Osteocyte (in vitro differentiated cells): Measurements from ENCODE around the gene SPAG7. TPM values are rescaled to one million over a fixed set of nuclear protein-coding genes. Genes with fewer than 3 reads are reported as not detected.

Experiments used
- DNase-seq: peaks from one replicate; pipeline ENCODE4 v3.0.0; 2021; ENCODE audit warnings: mixed read lengths; ENCODE audit not compliant: unreplicated experiment; ENCODE audit errors: extremely low spot score
- H3K27ac Mint-ChIP-seq: one replicate; pipeline ENCODE4 v1.8.0; 2021; ENCODE audit warnings: mild to moderate bottlenecking, mixed read lengths; ENCODE audit not compliant: unreplicated experiment
- H3K27me3 Mint-ChIP-seq: one replicate; pipeline ENCODE4 v1.8.0; 2021; ENCODE audit warnings: mixed read lengths; ENCODE audit not compliant: unreplicated experiment
- H3K36me3 Mint-ChIP-seq: one replicate; pipeline ENCODE4 v1.8.0; 2021; ENCODE audit warnings: mixed read lengths; ENCODE audit not compliant: unreplicated experiment
- H3K4me1 Mint-ChIP-seq: one replicate; pipeline ENCODE4 v1.8.0; 2021; ENCODE audit warnings: mixed read lengths; ENCODE audit not compliant: unreplicated experiment
- H3K4me3 Mint-ChIP-seq: one replicate; pipeline ENCODE4 v1.8.0; 2021; ENCODE audit warnings: mild to moderate bottlenecking, moderate library complexity, mixed read lengths; ENCODE audit not compliant: unreplicated experiment
- H3K9me3 Mint-ChIP-seq: one replicate; pipeline ENCODE4 v1.8.0; 2021; ENCODE audit warnings: mixed read lengths; ENCODE audit not compliant: unreplicated experiment
- long read RNA-seq: library from polyadenylated mRNA; unstranded; transcript quantifications from one replicate; pipeline ENCODE4 v2.0.0, GENCODE V29; 2021
- total RNA-seq: library from RNA; stranded (reverse); gene quantifications from 2 replicates; pipeline ENCODE4 v1.2.1, GENCODE V29; 2021
- TF ChIP-seq, protein P1 (sequence below): fragments of 200-600 bp; sonication (generic); IDR thresholded peaks from 2 replicates; pipeline ENCODE4 v1.5.0; 2021; ENCODE audit warnings: antibody characterized with exemption, mild to moderate bottlenecking, moderate library complexity

Gene SPAG7, protein sequence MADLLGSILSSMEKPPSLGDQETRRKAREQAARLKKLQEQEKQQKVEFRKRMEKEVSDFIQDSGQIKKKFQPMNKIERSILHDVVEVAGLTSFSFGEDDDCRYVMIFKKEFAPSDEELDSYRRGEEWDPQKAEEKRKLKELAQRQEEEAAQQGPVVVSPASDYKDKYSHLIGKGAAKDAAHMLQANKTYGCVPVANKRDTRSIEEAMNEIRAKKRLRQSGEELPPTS
- 90.8 and 92.9 TPM in 2 replicates for total RNA-seq
- long read RNA-seq, transcript SPAG7-201 (7 exons, 1,058 nt): major isoform, 91 of 122 reads
- long read RNA-seq, transcript SPAG7-207 (6 exons, 1,094 nt): minor isoform, 12 of 122 reads
- long read RNA-seq, partial matches to known transcripts: 3 of 122 reads
- long read RNA-seq, other reads (novel, unspliced or antisense): 16 of 122 reads

DNA sequence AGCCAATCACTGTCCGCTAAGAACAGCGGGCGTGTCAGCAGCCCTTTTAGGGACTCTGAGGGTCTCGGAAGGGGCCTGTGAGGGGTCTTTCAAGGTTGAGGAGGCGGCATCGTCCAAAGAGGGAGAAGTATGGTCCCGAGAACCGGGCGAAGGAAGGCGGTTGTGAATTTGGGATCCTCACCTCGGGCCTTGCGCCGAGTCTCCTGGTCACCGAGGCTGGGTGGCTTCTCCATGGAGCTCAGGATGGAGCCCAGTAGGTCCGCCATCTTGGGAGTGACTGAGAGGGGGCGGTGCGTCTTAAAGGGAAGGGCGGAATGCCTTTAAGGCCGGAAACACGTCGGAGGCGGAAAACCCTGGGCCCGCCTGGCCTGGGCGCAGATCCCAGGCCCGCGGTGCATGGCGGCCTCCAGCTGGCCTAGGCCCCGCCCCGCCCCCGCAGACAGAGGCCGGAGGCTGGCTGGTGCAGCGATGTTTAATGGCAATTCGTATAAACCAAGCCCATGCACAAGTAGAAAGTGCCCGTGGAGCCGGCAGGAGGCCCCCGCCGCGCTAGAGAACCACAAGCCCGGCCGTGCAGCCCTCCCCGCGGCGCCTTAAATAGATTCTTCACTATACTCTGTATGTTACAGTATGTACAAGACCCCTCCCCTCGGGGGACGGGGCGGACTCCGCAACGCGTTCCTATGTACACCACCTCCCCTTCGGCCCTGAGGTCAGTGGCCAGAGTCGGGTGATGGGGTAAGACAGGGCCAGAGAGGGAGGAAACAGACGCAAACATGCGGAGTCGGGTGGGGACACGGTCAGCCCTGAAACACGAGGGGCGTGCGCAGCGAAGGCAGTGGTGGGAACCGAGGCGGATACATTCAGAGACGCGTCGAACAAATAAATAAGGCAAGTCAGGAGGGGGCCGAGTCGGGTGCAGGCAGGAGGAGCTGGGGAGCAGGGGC lies at the start of gene SPAG7:
TSS of gene SPAG7 (minus strand) at position 279 of the 947 bp plus-strand sequence. CDS start at position 266, 13 bp downstream.
- Mint-ChIP-seq H3K9me3 (no peaks in the 10 kb centered on the region), H3K27me3 (no peaks in the 10 kb centered on the region), H3K4me1 (peaks cover 35% of the 10 kb centered on the region), H3K36me3 (peaks cover 20% of the 10 kb centered on the region), H3K27ac (no peak within 1 kb of the TSS), H3K4me3 (no peak within 1 kb of the TSS)
- TF ChIP-seq, protein P1, sequence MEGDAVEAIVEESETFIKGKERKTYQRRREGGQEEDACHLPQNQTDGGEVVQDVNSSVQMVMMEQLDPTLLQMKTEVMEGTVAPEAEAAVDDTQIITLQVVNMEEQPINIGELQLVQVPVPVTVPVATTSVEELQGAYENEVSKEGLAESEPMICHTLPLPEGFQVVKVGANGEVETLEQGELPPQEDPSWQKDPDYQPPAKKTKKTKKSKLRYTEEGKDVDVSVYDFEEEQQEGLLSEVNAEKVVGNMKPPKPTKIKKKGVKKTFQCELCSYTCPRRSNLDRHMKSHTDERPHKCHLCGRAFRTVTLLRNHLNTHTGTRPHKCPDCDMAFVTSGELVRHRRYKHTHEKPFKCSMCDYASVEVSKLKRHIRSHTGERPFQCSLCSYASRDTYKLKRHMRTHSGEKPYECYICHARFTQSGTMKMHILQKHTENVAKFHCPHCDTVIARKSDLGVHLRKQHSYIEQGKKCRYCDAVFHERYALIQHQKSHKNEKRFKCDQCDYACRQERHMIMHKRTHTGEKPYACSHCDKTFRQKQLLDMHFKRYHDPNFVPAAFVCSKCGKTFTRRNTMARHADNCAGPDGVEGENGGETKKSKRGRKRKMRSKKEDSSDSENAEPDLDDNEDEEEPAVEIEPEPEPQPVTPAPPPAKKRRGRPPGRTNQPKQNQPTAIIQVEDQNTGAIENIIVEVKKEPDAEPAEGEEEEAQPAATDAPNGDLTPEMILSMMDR: peak; percentile 21
- peak; percentile 98 for DNase-seq

DNA sequence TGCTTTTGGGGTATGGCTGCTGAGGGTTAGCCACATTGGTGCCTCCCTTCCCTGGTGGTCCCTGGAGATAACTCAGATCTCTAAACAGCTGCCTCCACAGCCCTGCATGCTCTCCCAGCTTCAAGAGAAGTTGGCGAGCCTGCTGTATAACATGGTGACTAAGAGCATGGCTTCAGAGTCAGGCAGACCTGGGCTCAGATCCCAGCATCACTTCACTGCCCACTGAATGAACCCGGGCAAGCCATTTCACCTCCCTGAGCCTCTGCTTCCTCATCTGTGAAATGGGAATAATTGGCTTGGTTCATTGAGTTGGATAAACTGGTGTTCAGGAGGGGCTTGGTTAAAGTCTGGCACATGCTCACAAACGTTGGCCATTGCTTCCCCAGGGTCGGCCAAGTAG lies 46.7 kb upstream of the SPAG7 start:
- Mint-ChIP-seq H3K36me3 (peaks cover 25% of the 10 kb centered on the region), H3K4me1 (no peaks in the 10 kb centered on the region), H3K27ac (no peak overlapping the region), H3K4me3 (no peak overlapping the region), H3K9me3 (no peaks in the 10 kb centered on the region), H3K27me3 (no peaks in the 10 kb centered on the region)
- TF ChIP-seq, protein P1: no peak
- no peak for DNase-seq

DNA sequence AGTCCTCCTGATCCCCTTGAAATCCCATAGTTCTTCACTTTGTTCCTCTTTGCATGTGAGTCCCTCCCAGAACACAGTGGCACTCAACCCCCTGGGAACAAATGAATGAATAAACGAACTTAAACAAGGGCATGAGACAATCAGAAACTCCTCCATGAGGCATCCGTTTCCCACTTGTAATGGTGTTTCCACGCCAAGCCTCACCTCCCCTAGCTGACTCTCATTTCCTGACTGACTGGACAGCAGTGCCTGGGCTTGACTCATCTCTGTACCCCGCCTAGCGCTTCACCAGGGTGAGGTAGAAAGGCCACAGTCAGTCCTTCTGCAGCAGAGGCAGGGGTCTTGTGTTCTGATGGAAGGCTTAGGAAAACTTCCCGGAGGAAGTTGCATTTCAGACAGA lies 44.3 kb upstream of the SPAG7 start:
- Mint-ChIP-seq H3K9me3 (no peaks in the 10 kb centered on the region), H3K36me3 (peaks cover 36% of the 10 kb centered on the region), H3K27me3 (no peaks in the 10 kb centered on the region), H3K4me3 (no peak overlapping the region), H3K4me1 (no peaks in the 10 kb centered on the region), H3K27ac (peak overlapping the region; percentile 12)
- TF ChIP-seq, protein P1: no peak
- no peak for DNase-seq

DNA sequence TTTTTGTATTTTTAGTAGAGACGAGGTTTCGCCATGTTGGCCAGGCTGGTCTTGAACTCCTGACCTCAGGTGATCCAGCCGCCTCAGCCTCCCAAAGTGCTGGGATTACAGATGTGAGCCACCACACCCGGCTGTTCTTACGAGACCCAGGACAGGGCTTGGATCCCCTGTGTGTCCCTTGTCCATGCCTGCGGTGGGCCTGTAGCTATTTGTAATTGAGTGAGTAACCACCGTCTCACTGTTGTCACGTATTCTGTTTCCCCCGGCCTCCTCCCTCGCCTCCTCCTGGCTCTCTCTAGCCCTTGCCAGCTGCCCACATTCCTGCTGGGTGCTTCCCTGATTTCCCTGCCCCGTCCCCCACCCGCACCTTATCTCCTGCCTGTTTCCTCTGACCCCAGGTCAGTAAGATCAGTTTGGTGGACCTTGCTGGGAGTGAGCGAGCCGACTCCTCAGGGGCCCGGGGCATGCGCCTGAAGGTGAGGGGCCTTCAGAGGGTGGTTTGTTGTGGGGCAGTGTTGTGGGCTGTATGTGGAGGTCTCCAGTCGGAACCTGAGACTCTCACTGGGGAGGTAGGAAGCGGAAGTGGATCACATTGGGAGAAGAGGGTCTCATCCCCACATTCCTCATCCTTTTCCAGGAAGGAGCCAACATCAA lies 35.7 kb upstream of the SPAG7 start:
- Mint-ChIP-seq H3K36me3 (peaks cover 58% of the 10 kb centered on the region), H3K27me3 (no peaks in the 10 kb centered on the region), H3K4me3 (no peak overlapping the region), H3K4me1 (peaks cover 20% of the 10 kb centered on the region), H3K9me3 (no peaks in the 10 kb centered on the region), H3K27ac (no peak overlapping the region)
- TF ChIP-seq, protein P1: no peak
- DNase-seq: no peak
